Kidney epithelial cell (primary cell): ENCODE results near the gene SNAP91. TPM values are rescaled to one million over a fixed set of nuclear protein-coding genes. Genes with fewer than 3 reads are reported as not detected.

Experiments used
- DNase-seq: peaks from one replicate; pipeline ENCODE4 v3.0.0-alpha.2; 2010; ENCODE audit warnings: low read depth
- H3K27me3 ChIP-seq: 2 replicates; pipeline ENCODE4 v1.6.0; 2011; ENCODE audit warnings: low read length; ENCODE audit not compliant: control insufficient read depth, insufficient read depth
- H3K36me3 ChIP-seq: 2 replicates; pipeline ENCODE4 v1.5.1; 2011; ENCODE audit warnings: low read length; ENCODE audit not compliant: control insufficient read depth, insufficient read depth
- H3K4me3 ChIP-seq: 2 replicates; pipeline ENCODE4 v1.5.1; 2011; ENCODE audit warnings: low read depth, mild to moderate bottlenecking, control low read depth, low read length
- CTCF ChIP-seq: IDR thresholded peaks from 2 replicates; pipeline ENCODE4 v1.5.1; 2011; ENCODE audit warnings: mild to moderate bottlenecking, moderate library complexity, low read length, control low read depth, inconsistent platforms; ENCODE audit not compliant: insufficient read depth, poor library complexity, severe bottlenecking
- total RNA-seq: library from RNA; depleted of rRNA; stranded (reverse); fragments of >200 nt; gene quantifications from 2 replicates; pipeline ENCODE4 v1.2.3, GENCODE V29; 2015

Gene SNAP91
- total RNA-seq, 1 donor from 2014 or later = 0.13 TPM

GRCh38 chr6:83735461-83735860 lies 26.6 kb upstream of the SNAP91 start:
- no peaks in the 10 kb centered on the region for H3K27me3 ChIP-seq
- no peak for TF ChIP-seq CTCF
- DNase-seq = no peak
- no peak overlapping the region for H3K4me3 ChIP-seq
- H3K36me3 ChIP-seq = no peaks in the 10 kb centered on the region

GRCh38 chr6:83729871-83730270 lies 21.0 kb upstream of the SNAP91 start:
- TF ChIP-seq CTCF = no peak
- H3K27me3 ChIP-seq = no peaks in the 10 kb centered on the region

GRCh38 chr6:83722876-83723275 lies 14.0 kb upstream of the SNAP91 start:
- no peak overlapping the region for H3K4me3 ChIP-seq
- no peak for TF ChIP-seq CTCF
- H3K36me3 ChIP-seq = no peaks in the 10 kb centered on the region

More at GRCh38 chr6:83729871-83730270, 21.0 kb upstream of the SNAP91 start:
- Histone ChIP-seq H3K4me3 (no peak overlapping the region), H3K36me3 (no peaks in the 10 kb centered on the region)
- no peak for DNase-seq

GRCh38 chr6:83717809-83718208 lies 8.9 kb upstream of the SNAP91 start:
- Histone ChIP-seq H3K36me3 (no peaks in the 10 kb centered on the region), H3K4me3 (no peak overlapping the region), H3K27me3 (no peaks in the 10 kb centered on the region)
- no peak for DNase-seq
- no peak for TF ChIP-seq CTCF

More at GRCh38 chr6:83722876-83723275, 14.0 kb upstream of the SNAP91 start:
- DNase-seq = no peak
- H3K27me3 ChIP-seq = no peaks in the 10 kb centered on the region

- no peak overlapping the region for H3K4me3 ChIP-seq
- DNase-seq = no peak
- H3K27me3 ChIP-seq = peaks cover 26% of the 10 kb centered on the region
- H3K36me3 ChIP-seq = no peaks in the 10 kb centered on the region
- no peak for TF ChIP-seq CTCF
Observed at GRCh38 chr6:83711958-83712357, 3.1 kb upstream of the SNAP91 start.

- no peak for DNase-seq
- no peak for TF ChIP-seq CTCF
- Histone ChIP-seq H3K27me3 (peaks cover 34% of the 10 kb centered on the region), H3K4me3 (no peak overlapping the region), H3K36me3 (no peaks in the 10 kb centered on the region)
Observed at GRCh38 chr6:83709748-83710050, 798 bp upstream of the SNAP91 start.
